ENCODE measurements around the gene GRAMD2B.

Gene GRAMD2B

DNA sequence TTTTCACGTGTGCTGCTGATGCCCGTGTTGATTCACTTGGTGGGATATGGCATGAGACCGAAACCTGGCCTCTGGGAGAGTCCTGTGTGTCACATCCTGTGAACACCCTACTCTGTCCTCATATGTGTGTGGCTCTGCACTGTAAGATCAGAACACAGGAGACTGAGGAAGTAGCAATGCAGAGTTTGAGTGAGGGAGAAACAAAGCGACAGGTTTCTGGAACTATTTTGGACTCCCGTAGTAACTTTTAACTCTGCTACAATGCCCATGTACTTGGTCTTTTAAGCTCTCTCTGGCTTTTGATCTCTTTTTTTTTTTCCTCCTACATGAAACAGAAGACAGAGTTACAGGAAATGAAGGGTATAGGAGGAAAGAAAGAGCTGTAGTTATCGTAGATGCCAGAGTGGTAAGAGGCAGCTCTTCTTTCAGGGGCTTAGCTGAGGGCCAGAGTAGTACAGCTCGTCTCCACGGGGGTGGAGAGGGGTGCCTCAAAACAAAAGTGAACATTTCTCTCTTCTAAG, 26.6 kb downstream of the GRAMD2B start:
- peak overlapping the region; percentile 86 for H3K4me3 Mint-ChIP-seq
- peak overlapping the region; percentile 81 for H3K27ac Mint-ChIP-seq
- no peaks in the 10 kb centered on the region for H3K27me3 Mint-ChIP-seq
- no peaks in the 10 kb centered on the region for H3K9me3 Mint-ChIP-seq
- DNase-seq (ENCODE audit: low spot score in 2 of 2) (no peak), ATAC-seq (ENCODE audit: low read depth) (peak; percentile 80)
- no peaks in the 10 kb centered on the region for H3K36me3 Mint-ChIP-seq
- H3K4me1 Mint-ChIP-seq = no peaks in the 10 kb centered on the region

GRCh38 chr5:126450346-126450745, 27.1 kb downstream of the GRAMD2B start:
- Mint-ChIP-seq H3K27me3 (no peaks in the 10 kb centered on the region), H3K9me3 (no peaks in the 10 kb centered on the region), H3K27ac (peak overlapping the region; percentile 81), H3K4me3 (peak overlapping the region; percentile 86), H3K4me1 (no peaks in the 10 kb centered on the region), H3K36me3 (no peaks in the 10 kb centered on the region)
- DNase-seq (ENCODE audit: low spot score in 2 of 2) (no peak), ATAC-seq (ENCODE audit: low read depth) (peak; percentile 61)

DNA sequence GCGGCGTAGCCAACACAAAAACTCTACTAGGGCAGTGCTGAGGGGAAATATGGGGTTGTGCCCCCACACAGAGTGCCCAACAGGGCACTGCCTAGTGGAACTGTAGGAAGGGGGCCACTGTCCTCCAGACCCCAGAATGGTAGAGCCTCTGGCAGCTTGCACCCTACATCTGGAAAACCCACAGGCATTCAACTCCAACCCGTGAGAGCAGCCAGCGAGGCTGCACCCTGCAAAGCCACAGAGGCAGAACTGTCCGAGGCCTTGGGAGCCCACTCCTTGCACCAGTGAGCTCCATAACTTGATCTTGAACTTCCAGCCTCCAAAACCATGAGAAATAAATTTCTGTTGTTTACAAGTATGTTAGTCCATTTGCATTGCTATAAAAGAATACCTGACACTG, 27.7 kb downstream of the GRAMD2B start:
- Mint-ChIP-seq H3K27ac (no peak overlapping the region), H3K4me1 (no peaks in the 10 kb centered on the region), H3K4me3 (no peak overlapping the region), H3K36me3 (no peaks in the 10 kb centered on the region), H3K27me3 (no peaks in the 10 kb centered on the region), H3K9me3 (no peaks in the 10 kb centered on the region)
- ATAC-seq (ENCODE audit: low read depth) (no peak), DNase-seq (ENCODE audit: low spot score in 2 of 2) (no peak)

DNA sequence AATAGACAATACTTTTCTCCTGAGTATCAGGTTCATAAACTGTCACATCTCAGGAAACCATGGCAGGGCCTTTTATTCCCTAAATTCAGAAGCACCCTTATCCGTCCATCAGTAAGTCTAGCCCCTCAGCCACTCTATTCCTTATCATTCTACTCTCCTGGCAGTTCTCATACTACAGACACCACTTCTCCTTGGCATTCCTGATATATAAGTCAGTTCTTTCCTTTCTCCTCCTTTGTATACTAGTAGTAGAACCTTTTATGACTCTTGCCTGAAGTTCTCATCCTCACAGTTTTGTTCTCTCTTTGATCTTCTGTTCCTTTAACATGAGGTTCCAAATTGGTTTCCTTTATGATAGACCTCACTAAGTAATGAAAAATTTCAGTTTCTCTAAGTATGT, 29.3 kb downstream of the GRAMD2B start:
- Mint-ChIP-seq H3K27ac (no peak overlapping the region), H3K36me3 (no peaks in the 10 kb centered on the region), H3K27me3 (no peaks in the 10 kb centered on the region), H3K4me1 (no peaks in the 10 kb centered on the region), H3K4me3 (no peak overlapping the region), H3K9me3 (no peaks in the 10 kb centered on the region)
- no peak for ATAC-seq (ENCODE audit: low read depth)
- no peak for DNase-seq (ENCODE audit: low spot score in 2 of 2)

DNA sequence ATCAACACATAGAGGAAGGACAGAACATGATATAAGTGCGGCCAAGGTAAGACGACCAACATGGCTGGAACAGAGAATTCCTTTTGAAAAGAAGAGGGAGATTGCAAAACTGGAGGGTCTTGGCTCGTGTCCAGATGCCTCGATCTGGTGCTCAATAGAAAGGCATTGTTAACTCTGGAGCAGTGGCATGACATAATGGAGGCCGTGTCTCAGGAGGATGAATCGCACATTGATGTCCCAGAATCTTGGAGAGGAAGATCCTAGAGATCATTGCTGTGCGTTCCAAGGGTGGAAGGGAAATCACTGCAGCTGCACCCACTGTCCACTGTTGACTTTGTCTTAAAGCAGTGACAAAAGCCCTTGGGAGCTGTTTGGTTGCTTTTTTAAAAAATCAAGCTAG, 30.9 kb downstream of the GRAMD2B start:
- Mint-ChIP-seq H3K4me3 (no peak overlapping the region), H3K36me3 (no peaks in the 10 kb centered on the region), H3K4me1 (no peaks in the 10 kb centered on the region), H3K9me3 (no peaks in the 10 kb centered on the region), H3K27me3 (no peaks in the 10 kb centered on the region), H3K27ac (no peak overlapping the region)
- ATAC-seq (ENCODE audit: low read depth) = no peak
- no peak for DNase-seq (ENCODE audit: low spot score in 2 of 2)

DNA sequence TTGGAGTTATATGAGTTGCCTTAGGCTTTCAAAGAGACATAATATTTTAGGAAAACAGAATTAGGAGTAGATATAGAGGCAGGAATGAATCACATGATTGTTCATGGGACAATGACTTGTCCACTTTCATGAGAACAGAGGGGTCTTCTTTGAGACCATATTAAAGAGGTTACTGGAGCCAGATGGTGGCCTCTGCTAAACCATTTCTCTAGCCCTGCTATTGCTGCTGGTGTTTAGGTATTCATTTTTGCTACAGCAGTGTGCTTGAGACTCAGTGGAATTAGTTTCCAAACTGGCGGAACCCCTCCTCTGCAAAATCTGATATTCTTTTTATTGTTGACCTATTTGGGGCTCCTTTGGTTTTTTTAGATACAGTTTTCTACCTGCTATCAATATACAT, 31.3 kb downstream of the GRAMD2B start:
- Mint-ChIP-seq H3K27ac (no peak overlapping the region), H3K4me3 (no peak overlapping the region), H3K9me3 (no peaks in the 10 kb centered on the region), H3K36me3 (no peaks in the 10 kb centered on the region), H3K27me3 (no peaks in the 10 kb centered on the region), H3K4me1 (no peaks in the 10 kb centered on the region)
- no peak for DNase-seq (ENCODE audit: low spot score in 2 of 2)
- ATAC-seq (ENCODE audit: low read depth) = no peak

DNA sequence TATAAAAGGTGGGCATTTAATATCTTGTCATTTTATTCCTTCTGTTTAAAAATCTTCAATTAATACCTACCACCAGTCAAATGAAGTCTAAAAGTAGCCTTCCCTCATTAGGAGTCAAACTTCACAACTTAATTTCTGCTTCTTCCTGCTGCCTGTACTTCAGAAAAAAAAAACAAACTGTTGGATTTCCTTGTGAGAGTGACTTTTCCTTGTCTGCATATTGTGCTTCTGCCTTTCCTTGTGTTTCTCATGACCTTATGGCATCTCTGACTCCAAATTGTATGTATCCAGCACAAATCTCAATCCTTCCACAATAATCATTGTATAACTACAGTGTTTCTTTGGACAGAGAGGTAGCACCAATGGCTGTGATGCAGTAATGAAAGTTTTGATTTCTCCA, 32.1 kb downstream of the GRAMD2B start:
- H3K27me3 Mint-ChIP-seq = no peaks in the 10 kb centered on the region
- H3K4me3 Mint-ChIP-seq = no peak overlapping the region
- ATAC-seq (ENCODE audit: low read depth) (no peak), DNase-seq (ENCODE audit: low spot score in 2 of 2) (no peak)
- no peaks in the 10 kb centered on the region for H3K9me3 Mint-ChIP-seq
- H3K4me1 Mint-ChIP-seq = no peaks in the 10 kb centered on the region
- no peaks in the 10 kb centered on the region for H3K36me3 Mint-ChIP-seq
- no peak overlapping the region for H3K27ac Mint-ChIP-seq

- Mint-ChIP-seq H3K27me3 (no peaks in the 10 kb centered on the region), H3K4me1 (no peaks in the 10 kb centered on the region), H3K4me3 (no peak overlapping the region), H3K9me3 (no peaks in the 10 kb centered on the region), H3K27ac (no peak overlapping the region), H3K36me3 (no peaks in the 10 kb centered on the region)
- no peak for ATAC-seq (ENCODE audit: low read depth)
- no peak for DNase-seq (ENCODE audit: low spot score in 2 of 2)
These were observed 32.5 kb downstream of the GRAMD2B start for GRCh38 chr5:126455728-126456127.

DNA sequence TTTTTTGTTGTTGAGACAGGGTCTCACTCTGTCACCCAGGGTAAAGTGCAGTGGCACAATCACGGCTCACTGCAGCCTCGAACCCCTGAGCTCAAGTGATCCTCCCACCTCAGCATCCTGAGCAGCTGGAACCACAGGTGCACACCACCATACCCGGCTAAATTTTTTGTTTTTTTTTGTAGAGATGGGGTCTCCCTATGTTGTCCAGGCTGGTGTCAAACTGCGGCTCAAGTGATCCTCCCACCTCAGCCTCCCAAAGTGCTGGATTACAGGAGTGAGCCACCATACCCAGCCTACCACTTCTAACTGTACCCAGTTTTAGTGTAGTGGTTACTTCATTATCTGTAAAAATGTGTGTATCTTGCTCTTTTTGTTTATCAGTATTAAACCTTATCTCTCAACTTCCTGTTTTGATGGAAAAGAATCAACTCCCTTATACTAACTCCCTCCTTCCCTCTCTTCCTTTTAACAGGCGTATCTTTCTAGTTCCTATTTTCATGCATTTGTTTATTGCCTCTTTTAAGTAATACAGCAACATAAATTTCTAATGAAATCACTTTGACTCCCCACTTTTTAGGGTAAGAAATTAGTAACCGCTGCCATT, 33.1 kb downstream of the GRAMD2B start:
- ATAC-seq (ENCODE audit: low read depth) = no peak
- Mint-ChIP-seq H3K36me3 (no peaks in the 10 kb centered on the region), H3K27ac (no peak overlapping the region), H3K9me3 (no peaks in the 10 kb centered on the region), H3K4me3 (no peak overlapping the region), H3K27me3 (no peaks in the 10 kb centered on the region), H3K4me1 (peaks cover 4% of the 10 kb centered on the region)
- no peak for DNase-seq (ENCODE audit: low spot score in 2 of 2)

DNA sequence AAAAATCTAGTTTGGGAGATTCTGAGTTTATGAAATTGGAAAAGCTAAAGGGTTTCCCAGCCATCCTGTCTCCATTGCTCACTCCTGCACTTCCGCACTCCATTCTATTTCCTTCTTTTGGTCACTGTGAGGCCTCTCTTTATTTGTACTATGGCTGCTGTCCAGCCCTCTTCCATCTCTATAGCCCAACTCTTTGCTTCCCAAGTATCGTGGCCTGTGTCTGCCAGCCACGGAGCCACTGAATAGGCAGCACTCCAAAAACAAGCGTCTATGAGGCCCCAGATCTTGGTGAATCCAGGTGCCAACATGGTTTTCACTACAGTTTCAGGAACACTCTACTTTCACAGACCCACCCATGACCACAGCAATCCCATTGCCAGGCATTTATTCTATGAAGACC, 37.2 kb downstream of the GRAMD2B start:
- no peaks in the 10 kb centered on the region for H3K36me3 Mint-ChIP-seq
- H3K4me1 Mint-ChIP-seq = peaks cover 11% of the 10 kb centered on the region
- DNase-seq (ENCODE audit: low spot score in 2 of 2) (no peak), ATAC-seq (ENCODE audit: low read depth) (no peak)
- H3K9me3 Mint-ChIP-seq = no peaks in the 10 kb centered on the region
- H3K27ac Mint-ChIP-seq = no peak overlapping the region
- no peak overlapping the region for H3K4me3 Mint-ChIP-seq
- H3K27me3 Mint-ChIP-seq = no peaks in the 10 kb centered on the region

- no peak for DNase-seq (ENCODE audit: low spot score in 2 of 2)
- peak overlapping the region; percentile 50 for H3K27ac Mint-ChIP-seq
- ATAC-seq (ENCODE audit: low read depth) = no peak
- no peaks in the 10 kb centered on the region for H3K27me3 Mint-ChIP-seq
- no peak overlapping the region for H3K4me3 Mint-ChIP-seq
- H3K9me3 Mint-ChIP-seq = no peaks in the 10 kb centered on the region
- H3K36me3 Mint-ChIP-seq = no peaks in the 10 kb centered on the region
- H3K4me1 Mint-ChIP-seq = peaks cover 11% of the 10 kb centered on the region
These were observed 37.8 kb downstream of the GRAMD2B start for GRCh38 chr5:126460977-126461376.

GRCh38 chr5:126461838-126462237, 38.6 kb downstream of the GRAMD2B start:
- no peak for DNase-seq (ENCODE audit: low spot score in 2 of 2)
- peak; percentile 6 for ATAC-seq (ENCODE audit: low read depth)
- Mint-ChIP-seq H3K36me3 (peaks cover 3% of the 10 kb centered on the region), H3K27ac (peak overlapping the region; percentile 77), H3K27me3 (no peaks in the 10 kb centered on the region), H3K4me3 (no peak overlapping the region), H3K4me1 (peaks cover 11% of the 10 kb centered on the region), H3K9me3 (no peaks in the 10 kb centered on the region)

GRCh38 chr5:126462239-126463014, 39.2 kb downstream of the GRAMD2B start:
- peak overlapping the region; percentile 57 for H3K4me3 Mint-ChIP-seq
- no peak for DNase-seq (ENCODE audit: low spot score in 2 of 2)
- no peaks in the 10 kb centered on the region for H3K27me3 Mint-ChIP-seq
- H3K9me3 Mint-ChIP-seq = no peaks in the 10 kb centered on the region
- ATAC-seq (ENCODE audit: low read depth) = peak; percentile 70
- peak overlapping the region; percentile 77 for H3K27ac Mint-ChIP-seq
- peaks cover 11% of the 10 kb centered on the region for H3K4me1 Mint-ChIP-seq
- peaks cover 3% of the 10 kb centered on the region for H3K36me3 Mint-ChIP-seq

GRCh38 chr5:126464016-126464415, 40.8 kb downstream of the GRAMD2B start:
- no peaks in the 10 kb centered on the region for H3K9me3 Mint-ChIP-seq
- H3K36me3 Mint-ChIP-seq = peaks cover 3% of the 10 kb centered on the region
- H3K27me3 Mint-ChIP-seq = no peaks in the 10 kb centered on the region
- peaks cover 11% of the 10 kb centered on the region for H3K4me1 Mint-ChIP-seq
- H3K4me3 Mint-ChIP-seq = no peak overlapping the region
- H3K27ac Mint-ChIP-seq = no peak overlapping the region
- no peak for ATAC-seq (ENCODE audit: low read depth)
- DNase-seq (ENCODE audit: low spot score in 2 of 2) = no peak

DNA sequence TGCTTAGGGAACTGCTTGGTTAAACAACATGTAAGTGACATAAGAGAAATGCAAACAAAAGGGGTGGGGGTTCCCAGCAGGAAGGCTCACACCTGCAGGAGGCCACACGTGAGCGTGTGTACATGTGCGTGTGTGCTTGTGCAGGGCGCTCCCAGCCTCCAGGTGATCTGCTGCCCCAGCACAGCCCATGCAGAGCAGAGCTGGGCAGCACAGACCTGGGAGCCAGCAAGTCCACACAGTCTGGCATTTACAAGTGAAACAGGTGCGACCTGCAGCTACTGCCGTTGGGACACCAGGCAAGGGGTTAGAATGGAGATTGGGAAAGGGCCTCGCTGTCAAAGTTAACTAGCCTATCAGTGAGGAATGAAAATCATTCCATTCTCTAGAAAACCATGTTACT, 41.8 kb downstream of the GRAMD2B start:
- DNase-seq (ENCODE audit: low spot score in 2 of 2) (no peak), ATAC-seq (ENCODE audit: low read depth) (no peak)
- Mint-ChIP-seq H3K4me3 (no peak overlapping the region), H3K9me3 (no peaks in the 10 kb centered on the region), H3K4me1 (peaks cover 11% of the 10 kb centered on the region), H3K27ac (no peak overlapping the region), H3K27me3 (no peaks in the 10 kb centered on the region), H3K36me3 (peaks cover 3% of the 10 kb centered on the region)

All from memory B cell (primary cell).